GM21825 (cell line): ENCODE results near the gene COBLL1.

ENCODE experiments used
- ATAC-seq: cut with Tn5 transposase; IDR thresholded peaks from one replicate; pipeline ENCODE4 v1.9.1; 2021; ENCODE audit warnings: mild to moderate bottlenecking, moderate library complexity; ENCODE audit not compliant: unreplicated experiment

COBLL1 gene

DNA sequence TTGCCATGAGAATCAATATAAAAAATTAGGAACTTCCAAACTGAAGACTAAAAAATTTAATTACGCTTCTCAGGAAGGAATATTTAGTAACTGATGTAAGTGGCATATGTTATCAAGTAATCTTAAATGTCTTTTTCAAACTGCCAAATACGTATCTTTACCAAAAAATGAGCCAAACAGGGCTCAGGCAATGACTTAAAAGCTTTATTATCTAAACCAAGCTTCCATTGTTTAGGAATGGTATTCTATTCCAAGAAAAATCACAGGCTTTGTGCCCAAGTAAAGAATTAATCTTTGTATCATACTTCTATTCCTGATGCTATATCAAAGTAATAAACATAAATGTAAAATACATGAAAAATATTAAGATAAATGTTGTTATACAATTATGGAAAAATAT lies 148.7 kb downstream of the COBLL1 start:
- ATAC-seq: no peak

GRCh38 chr2:164692114-164692513 lies 149.5 kb downstream of the COBLL1 start:
- ATAC-seq: no peak

DNA sequence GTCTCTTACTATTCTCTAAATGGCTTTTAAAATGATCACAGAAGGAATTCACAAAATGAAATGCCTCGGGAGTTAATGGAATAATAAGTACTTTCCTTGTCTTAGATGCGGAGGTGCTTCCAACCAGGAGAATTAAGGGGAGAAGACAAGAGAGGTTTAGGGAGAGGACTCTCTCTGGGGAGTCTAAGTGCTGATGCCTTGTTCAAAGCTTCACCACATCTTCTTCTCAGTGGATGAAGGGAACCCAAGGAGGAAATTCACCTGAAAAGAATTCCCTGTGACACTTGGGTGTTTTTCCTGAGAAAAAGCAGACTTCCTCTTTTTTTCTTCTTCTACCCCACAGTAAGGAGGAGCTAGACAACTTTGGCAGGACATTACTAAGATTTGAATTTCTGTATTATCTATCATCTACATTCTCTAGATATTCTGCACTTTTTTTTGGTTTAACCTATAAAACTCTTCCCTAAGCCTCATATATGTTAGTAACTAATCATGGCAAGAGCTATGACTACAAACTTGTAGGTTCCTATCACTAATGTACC lies 150.2 kb downstream of the COBLL1 start:
- no peak for ATAC-seq

- ATAC-seq: no peak
Measured at GRCh38 chr2:164690361-164690760, 151.3 kb downstream of the COBLL1 start.

DNA sequence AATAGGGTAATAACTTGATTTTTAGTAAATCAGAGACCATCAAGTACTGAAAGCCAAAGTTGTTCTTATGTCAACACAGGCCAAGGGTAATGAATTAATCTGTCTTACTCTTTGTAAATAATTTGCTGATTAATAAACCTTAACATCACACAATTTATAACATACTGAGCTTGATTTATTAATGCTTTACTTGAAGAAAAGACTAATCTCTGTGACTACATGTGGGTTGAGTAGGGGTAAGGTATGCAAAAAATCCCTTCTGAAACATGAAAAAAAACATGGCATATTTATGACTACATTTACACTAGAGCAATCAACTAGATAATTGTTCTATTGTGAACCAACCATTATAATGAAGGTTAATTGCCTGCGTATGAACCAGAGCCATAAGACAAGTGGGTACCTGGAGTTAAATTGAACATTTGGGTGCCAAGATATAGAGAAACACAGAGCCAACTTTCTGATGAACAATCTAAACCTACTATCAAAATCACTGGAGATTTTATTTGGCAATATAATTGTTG lies 152.7 kb downstream of the COBLL1 start:
- ATAC-seq: no peak

DNA sequence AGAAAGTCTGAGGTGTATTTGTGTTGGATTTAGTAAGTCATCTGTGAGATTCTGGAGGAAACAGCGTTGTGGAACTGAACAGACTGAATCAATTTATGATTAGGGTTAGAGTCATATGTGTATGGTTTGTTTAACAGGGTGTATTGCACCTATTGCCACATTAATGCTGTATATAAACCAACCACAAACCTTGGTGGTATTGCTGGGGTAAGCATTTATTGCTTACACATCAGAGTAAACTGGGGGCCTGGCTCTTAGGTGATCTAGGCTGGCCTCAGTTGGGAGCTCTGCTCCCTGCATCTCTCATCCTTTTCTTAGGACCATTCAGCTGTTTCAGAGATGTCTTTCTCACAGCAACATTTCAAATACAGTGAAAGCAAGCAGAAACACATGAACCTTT lies 160.6 kb downstream of the COBLL1 start:
- ATAC-seq: no peak

GRCh38 chr2:164678631-164679149 lies 162.9 kb downstream of the COBLL1 start:
- ATAC-seq: no peak

- no peak for ATAC-seq
Measured at GRCh38 chr2:164677733-164678132, 163.9 kb downstream of the COBLL1 start.

GRCh38 chr2:164677271-164677670 lies 164.4 kb downstream of the COBLL1 start:
- ATAC-seq: no peak

GRCh38 chr2:164675687-164676086 lies 165.9 kb downstream of the COBLL1 start:
- ATAC-seq: no peak

GRCh38 chr2:164675027-164675426 lies 166.6 kb downstream of the COBLL1 start:
- no peak for ATAC-seq

- ATAC-seq: no peak
Measured at GRCh38 chr2:164671664-164672396, 169.8 kb downstream of the COBLL1 start.

- no peak for ATAC-seq
Measured at GRCh38 chr2:164669291-164669690, 172.3 kb downstream of the COBLL1 start.

GRCh38 chr2:164667566-164667965 lies 174.1 kb downstream of the COBLL1 start:
- no peak for ATAC-seq

- no peak for ATAC-seq
Measured at GRCh38 chr2:164664070-164664469, 177.6 kb downstream of the COBLL1 start.

DNA sequence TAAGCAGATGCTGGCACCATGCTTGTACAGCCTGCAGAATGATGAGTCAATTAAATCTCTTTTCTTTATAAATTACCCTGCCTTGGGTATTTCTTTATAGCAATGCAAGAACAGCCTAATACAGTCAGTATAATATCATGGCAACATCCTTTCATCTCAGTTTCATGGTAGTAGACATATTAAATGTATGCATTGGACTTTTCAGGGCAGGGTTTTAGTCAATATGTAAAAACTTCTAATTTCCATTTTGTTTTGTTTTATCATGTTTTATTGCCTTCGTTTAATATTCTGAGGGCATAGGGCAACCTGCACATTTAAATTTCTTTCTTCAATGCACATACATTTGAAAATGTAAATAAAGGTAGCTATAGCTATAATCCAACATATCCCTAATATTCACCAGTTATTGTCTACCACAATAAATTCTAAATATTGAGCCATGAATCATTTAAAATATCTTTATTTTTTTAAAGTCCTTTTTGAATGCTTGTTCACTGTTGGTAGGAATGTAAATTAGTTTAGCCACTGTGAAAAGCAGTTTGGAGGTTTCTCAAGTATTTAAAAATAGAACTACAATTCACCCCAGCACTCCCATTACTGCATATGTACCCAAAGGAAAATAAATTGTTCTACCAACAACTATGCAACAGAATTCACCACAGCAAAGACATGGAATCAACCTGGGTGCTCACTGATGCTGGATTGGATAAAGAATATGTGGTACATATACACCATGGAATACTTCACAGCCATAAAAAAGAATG lies 178.6 kb downstream of the COBLL1 start:
- no peak for ATAC-seq

DNA sequence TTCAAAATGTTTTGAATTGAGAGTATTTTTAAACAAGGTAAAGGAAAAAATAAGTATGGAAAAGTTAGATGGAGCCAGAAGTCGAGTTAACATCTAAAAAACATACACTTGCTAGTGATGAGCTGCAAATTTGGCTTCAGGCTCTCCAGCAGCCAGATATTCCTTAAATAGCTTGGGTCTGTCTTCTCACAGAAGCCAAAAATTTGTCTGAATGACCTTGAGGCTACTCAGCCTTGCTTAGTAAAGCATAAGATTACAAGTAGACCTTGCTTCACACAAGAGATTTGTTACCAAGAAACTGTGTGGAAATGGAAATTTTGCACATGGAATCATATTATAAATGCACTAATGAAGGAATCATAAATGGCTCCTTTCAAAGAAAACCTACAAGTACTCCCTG lies 179.6 kb downstream of the COBLL1 start:
- no peak for ATAC-seq

DNA sequence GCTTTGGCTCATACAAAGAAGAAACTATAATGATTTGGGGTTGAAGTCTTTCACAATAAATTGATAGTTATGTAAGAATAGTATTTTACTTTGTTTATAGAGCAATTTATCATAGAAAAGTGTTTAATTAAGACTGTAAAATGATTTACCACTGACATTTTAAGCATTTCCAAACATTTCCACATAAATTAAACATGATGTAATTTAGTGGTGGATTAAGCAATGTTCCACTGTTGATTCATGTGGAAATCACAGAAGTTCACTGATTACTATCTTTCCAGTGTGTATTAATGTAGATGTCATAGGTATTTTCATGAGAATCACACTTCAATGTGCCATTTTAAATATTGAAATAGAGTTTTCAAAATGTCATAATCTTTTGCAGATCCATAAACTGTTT lies 180.3 kb downstream of the COBLL1 start:
- ATAC-seq: no peak

GRCh38 chr2:164657129-164657528 lies 184.5 kb downstream of the COBLL1 start:
- ATAC-seq: no peak

GRCh38 chr2:164655750-164656149 lies 185.9 kb downstream of the COBLL1 start:
- no peak for ATAC-seq

DNA sequence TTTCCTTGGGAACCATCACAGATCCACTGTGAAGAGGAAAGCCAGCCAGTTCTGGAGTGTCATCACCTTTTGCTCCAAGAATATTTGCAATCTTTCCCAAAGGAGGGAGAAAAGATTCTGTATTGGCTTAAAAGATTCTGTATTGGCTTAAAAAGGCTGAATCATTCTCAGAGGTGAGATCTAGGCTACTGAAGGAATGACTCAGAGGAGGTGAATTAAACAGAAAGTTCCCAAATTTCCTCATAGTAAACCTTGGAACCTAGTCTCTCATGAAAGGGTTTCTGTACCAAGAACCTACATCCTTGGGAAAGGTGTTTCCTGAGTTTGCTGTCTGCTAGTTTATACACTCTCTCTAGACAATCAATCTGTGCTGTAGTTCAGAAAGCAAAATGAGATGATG lies 186.3 kb downstream of the COBLL1 start:
- no peak for ATAC-seq

- ATAC-seq: no peak
Measured at GRCh38 chr2:164651361-164651760, 190.3 kb downstream of the COBLL1 start.
